Tibial nerve (tissue), 4 donors: ENCODE measurements around the gene SAMD14. TPM values are rescaled to one million over a fixed set of nuclear protein-coding genes. Genes with fewer than 3 reads are reported as not detected.
"Not testable (repeated sequence)": the region's sequence is repeated elsewhere in the genome, so short reads cannot be mapped to it uniquely, and the experiment has no call there.

Source experiments
- DNase-seq, 2 donors: peaks; one replicate each; pipeline ENCODE4 v3.0.0-alpha.2; 2019; ENCODE audit warnings: low spot score in 2 of 2
- H3K27ac ChIP-seq, 4 donors: fragments of 200-600 bp; sonication (generic) in 3 of 4; one replicate each; pipeline ENCODE4 v1.5.1; 2017 to 2019; ENCODE audit warnings: mild to moderate bottlenecking in 1 of 4
- H3K27me3 ChIP-seq, 2 donors: fragments of 200-600 bp; sonication (generic) in 1 of 2; one replicate each; pipeline versions ENCODE4 v1.5.1 to v1.6.0; 2017 to 2019
- H3K36me3 ChIP-seq, 3 donors: fragments of 200-600 bp; sonication (generic); one replicate each; pipeline ENCODE4 v1.5.1; 2018 to 2019
- H3K4me1 ChIP-seq, 4 donors: fragments of 200-600 bp; sonication (generic) in 3 of 4; one replicate each; pipeline ENCODE4 v1.5.1; 2017 to 2019
- H3K4me3 ChIP-seq, 4 donors: fragments of 200-600 bp; sonication (generic) in 3 of 4; one replicate each; pipeline ENCODE4 v1.5.1; 2017 to 2019; ENCODE audit warnings: mild to moderate bottlenecking in 1 of 4, moderate library complexity in 1 of 4
- H3K9me3 ChIP-seq, 4 donors: fragments of 200-600 bp; sonication (generic) in 3 of 4; one replicate each; pipeline ENCODE4 v1.5.1; 2017 to 2019
- EP300 ChIP-seq, 2 donors: sonication (generic); formaldehyde crosslinking; IDR thresholded peaks; one replicate each; pipeline ENCODE4 v1.6.1; 2017; ENCODE audit warnings: antibody characterized with exemption in 2 of 2, mild to moderate bottlenecking in 1 of 2
- POLR2A ChIP-seq, 2 donors: fragments of 450-650 bp; IDR thresholded peaks; one replicate each; pipeline ENCODE4 v1.6.1; 2017; ENCODE audit warnings: antibody characterized with exemption in 2 of 2, mild to moderate bottlenecking in 2 of 2, moderate library complexity in 2 of 2
- WGBS, 2 donors: methylation state at CpG; one replicate each; pipeline ENCODE4 v1.1.5; 2018; 5-methylcytosine and 5-hydroxymethylcytosine counted together
- total RNA-seq, 4 donors: library from RNA; depleted of rRNA; stranded (reverse); fragments of >200 nt; gene quantifications; one replicate each; pipeline ENCODE4 v1.1.0, GENCODE V29; 2016
- TF ChIP-seq, protein P1 (sequence below), 5 experiments: fragments of 200-600 bp in 3 of 5; fragments of 450-650 bp in 2 of 5; sonication (generic) in 3 of 5; IDR thresholded peaks; one replicate each; pipeline ENCODE4 v1.5.1; 2016 to 2019; ENCODE audit warnings: antibody characterized with exemption in 5 of 5, mild to moderate bottlenecking in 3 of 5, moderate library complexity in 2 of 5

The SAMD14 gene
- total RNA-seq, 4 donors from 2014 or later = 0.63 to 1.5 (median 1.1) TPM

DNA sequence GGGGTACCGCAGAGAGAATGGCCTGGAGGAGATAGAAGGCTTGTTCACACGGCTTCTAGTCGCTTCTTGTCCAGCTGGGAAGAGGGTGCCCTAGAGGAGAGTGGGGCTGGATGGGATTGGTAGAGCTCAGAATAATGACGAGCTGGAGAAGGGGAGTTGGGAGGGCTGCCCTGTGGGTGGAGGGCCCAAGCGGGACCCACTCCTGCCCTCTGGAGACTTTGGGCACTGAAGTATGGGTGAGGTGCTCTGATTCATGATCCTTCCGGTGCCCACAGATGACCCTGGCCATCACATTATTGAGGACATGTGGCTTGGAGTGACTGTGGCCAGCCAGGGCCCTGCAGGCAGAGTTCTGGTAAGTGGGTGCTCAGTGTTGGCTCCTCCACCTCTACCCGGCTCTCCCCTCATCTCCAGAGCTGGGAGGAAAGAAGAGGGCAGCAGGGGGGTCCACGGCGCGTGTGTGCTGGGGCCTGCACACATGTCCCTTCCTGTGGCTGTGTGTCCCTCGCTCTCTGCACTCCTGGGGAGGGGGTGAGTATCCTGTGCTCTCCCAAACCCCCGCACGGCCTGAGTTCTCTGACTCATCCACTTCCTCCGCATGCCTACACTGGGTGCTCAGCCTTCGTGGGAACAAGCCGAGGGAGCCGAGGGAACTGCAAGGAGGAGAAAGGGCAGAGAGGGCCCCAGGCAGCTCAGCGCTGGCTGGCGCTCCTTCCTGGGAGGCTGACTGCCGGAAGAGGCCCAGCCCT is 65.5 kb downstream of the SAMD14 start:
- peak overlapping the region; percentile 45 to 95 (median 75) for H3K27ac ChIP-seq
- peaks cover 0 to 5% (median 4%) of the 10 kb centered on the region in 3 donors for H3K36me3 ChIP-seq
- no peak overlapping the region for H3K4me3 ChIP-seq
- DNase-seq = no peak
- TF ChIP-seq EP300 (IDR thresholded peaks at IDR 0.05) (peak in 1 of 2 donors; percentile 49), POLR2A (IDR thresholded peaks at IDR 0.05) (no peak)
- TF ChIP-seq, protein P1, sequence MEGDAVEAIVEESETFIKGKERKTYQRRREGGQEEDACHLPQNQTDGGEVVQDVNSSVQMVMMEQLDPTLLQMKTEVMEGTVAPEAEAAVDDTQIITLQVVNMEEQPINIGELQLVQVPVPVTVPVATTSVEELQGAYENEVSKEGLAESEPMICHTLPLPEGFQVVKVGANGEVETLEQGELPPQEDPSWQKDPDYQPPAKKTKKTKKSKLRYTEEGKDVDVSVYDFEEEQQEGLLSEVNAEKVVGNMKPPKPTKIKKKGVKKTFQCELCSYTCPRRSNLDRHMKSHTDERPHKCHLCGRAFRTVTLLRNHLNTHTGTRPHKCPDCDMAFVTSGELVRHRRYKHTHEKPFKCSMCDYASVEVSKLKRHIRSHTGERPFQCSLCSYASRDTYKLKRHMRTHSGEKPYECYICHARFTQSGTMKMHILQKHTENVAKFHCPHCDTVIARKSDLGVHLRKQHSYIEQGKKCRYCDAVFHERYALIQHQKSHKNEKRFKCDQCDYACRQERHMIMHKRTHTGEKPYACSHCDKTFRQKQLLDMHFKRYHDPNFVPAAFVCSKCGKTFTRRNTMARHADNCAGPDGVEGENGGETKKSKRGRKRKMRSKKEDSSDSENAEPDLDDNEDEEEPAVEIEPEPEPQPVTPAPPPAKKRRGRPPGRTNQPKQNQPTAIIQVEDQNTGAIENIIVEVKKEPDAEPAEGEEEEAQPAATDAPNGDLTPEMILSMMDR (IDR thresholded peaks at IDR 0.05) = peak in 1 of 5 experiments; percentile 10
- whole genome bisulfite sequencing, 2 donors = 49 to 57% methylated on average over 20 of the region's 20 CpGs
- no peaks in the 10 kb centered on the region for H3K27me3 ChIP-seq
- H3K4me1 ChIP-seq = peaks cover 0 to 64% (median 52%) of the 10 kb centered on the region in 4 donors
- H3K9me3 ChIP-seq = no peaks in the 10 kb centered on the region

DNA sequence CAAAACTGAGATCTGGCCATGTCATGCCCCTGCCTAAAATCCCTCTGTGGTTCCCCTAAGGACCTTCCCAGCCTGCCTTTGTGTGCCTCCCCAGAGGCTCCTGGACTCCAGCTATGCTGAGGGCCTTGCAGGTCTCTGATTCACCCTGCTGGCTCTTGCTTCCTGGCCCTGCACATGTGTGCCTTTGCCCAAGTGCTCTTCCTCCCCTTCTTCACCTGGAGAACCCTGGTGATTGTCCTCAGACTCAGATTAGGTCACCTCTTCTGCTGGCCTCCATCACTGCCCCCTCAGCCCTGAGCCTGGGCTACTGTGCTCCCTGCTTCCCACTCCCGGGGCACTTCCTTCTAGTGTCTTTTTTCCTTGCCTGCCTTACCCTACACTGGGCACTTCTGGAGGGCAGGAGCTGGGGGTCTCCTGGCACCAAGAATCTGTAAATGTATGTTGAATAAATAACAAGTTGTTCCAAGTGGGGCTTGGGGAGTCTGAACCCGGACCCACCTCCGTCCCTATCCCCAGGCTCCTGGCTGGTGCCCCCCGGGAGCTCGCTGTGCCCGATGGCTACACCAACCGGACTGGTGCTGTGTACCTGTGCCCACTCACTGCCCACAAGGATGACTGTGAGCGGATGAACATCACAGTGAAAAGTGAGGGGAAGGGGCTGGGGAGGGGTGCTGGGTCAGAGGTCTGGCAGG is 66.3 kb downstream of the SAMD14 start:
- WGBS, 2 donors = 90 to 93% methylated on average over 8 of the region's 8 CpGs
- TF ChIP-seq, protein P1 (IDR thresholded peaks at IDR 0.05) = no peak
- TF ChIP-seq EP300 (IDR thresholded peaks at IDR 0.05) (no peak), POLR2A (IDR thresholded peaks at IDR 0.05) (no peak)
- Histone ChIP-seq H3K27ac (peak overlapping the region; percentile 45 to 95 (median 75)), H3K36me3 (peaks cover 0 to 4% (median 0%) of the 10 kb centered on the region in 3 donors), H3K9me3 (no peaks in the 10 kb centered on the region), H3K27me3 (no peaks in the 10 kb centered on the region), H3K4me3 (no peak overlapping the region), H3K4me1 (peaks cover 0 to 71% (median 59%) of the 10 kb centered on the region in 4 donors)
- DNase-seq = no peak

GRCh38 chr17:50062293-50063243 is 67.4 kb downstream of the SAMD14 start:
- H3K27ac ChIP-seq = peak overlapping the region in 3 of 4 donors; percentile 71 to 95 (median 83)
- H3K4me1 ChIP-seq = peaks cover 0 to 82% (median 65%) of the 10 kb centered on the region in 4 donors
- no peak for DNase-seq
- no peak overlapping the region for H3K4me3 ChIP-seq
- WGBS, 2 donors = 37 to 51% methylated on average over 6 of the region's 10 CpGs
- no peaks in the 10 kb centered on the region for H3K27me3 ChIP-seq
- no peaks in the 10 kb centered on the region for H3K36me3 ChIP-seq
- H3K9me3 ChIP-seq = no peaks in the 10 kb centered on the region
- no peak for TF ChIP-seq POLR2A (IDR thresholded peaks at IDR 0.05)
- TF ChIP-seq, protein P1 (IDR thresholded peaks at IDR 0.05) = no peak
- no peak for TF ChIP-seq EP300 (IDR thresholded peaks at IDR 0.05)

GRCh38 chr17:50061713-50062045 is 68.3 kb downstream of the SAMD14 start:
- H3K9me3 ChIP-seq, H3K4me3 ChIP-seq, H3K27me3 ChIP-seq, H3K36me3 ChIP-seq, DNase-seq: not testable (repeated sequence)
- peak overlapping the region; percentile 40 to 95 (median 66) for H3K27ac ChIP-seq
- peaks cover 0 to 91% (median 69%) of the 10 kb centered on the region in 4 donors for H3K4me1 ChIP-seq
- 83 to 89% methylated on average over 10 of the region's 10 CpGs for WGBS, 2 donors

GRCh38 chr17:50060951-50061712 is 68.8 kb downstream of the SAMD14 start:
- TF ChIP-seq EP300 (IDR thresholded peaks at IDR 0.05) (peak in 1 of 2 donors; percentile 62), POLR2A (IDR thresholded peaks at IDR 0.05) (no peak)
- TF ChIP-seq, protein P1 (IDR thresholded peaks at IDR 0.05) = no peak
- DNase-seq = no peak
- Histone ChIP-seq H3K27me3 (no peaks in the 10 kb centered on the region), H3K27ac (peak overlapping the region; percentile 40 to 95 (median 66)), H3K4me3 (no peak overlapping the region), H3K9me3 (no peaks in the 10 kb centered on the region), H3K4me1 (peaks cover 0 to 96% (median 69%) of the 10 kb centered on the region in 4 donors), H3K36me3 (no peaks in the 10 kb centered on the region)
- 67 to 75% methylated on average over 8 to 9 of the region's 9 CpGs for WGBS, 2 donors
